IMR-90 (cell line): Measurements from ENCODE around the gene PERM1.

Experiments
- CEBPB ChIP-seq: IDR thresholded peaks from 2 replicates; pipeline ENCODE4 v1.6.1; 2012; ENCODE audit warnings: low read depth, low read length, improper control_type of control experiment
- CTCF ChIP-seq: conservative IDR thresholded peaks from 2 replicates; pipeline ENCODE4 v1.5.1; 2012; ENCODE audit warnings: mild to moderate bottlenecking, low read depth, low read length, improper control_type of control experiment
- FOS ChIP-seq: fragments of 150-350 bp; IDR thresholded peaks from 2 replicates; pipeline ENCODE4 v1.6.1; 2016; ENCODE audit warnings: low read depth, low read length
- MXI1 ChIP-seq: IDR thresholded peaks from 2 replicates; pipeline ENCODE4 v1.6.1; 2012; ENCODE audit warnings: low read depth, mild to moderate bottlenecking, low read length, moderate library complexity, borderline replicate concordance
- POLR2A ChIP-seq: IDR thresholded peaks from 2 replicates; pipeline ENCODE4 v1.6.1; 2012; ENCODE audit warnings: mild to moderate bottlenecking, low read depth, low read length
- SMC3 ChIP-seq: fragments of 150-350 bp; IDR thresholded peaks from 2 replicates; pipeline ENCODE4 v1.6.1; 2016; ENCODE audit warnings: low read depth, mild to moderate bottlenecking, antibody characterized with exemption, low read length, moderate library complexity

DNA sequence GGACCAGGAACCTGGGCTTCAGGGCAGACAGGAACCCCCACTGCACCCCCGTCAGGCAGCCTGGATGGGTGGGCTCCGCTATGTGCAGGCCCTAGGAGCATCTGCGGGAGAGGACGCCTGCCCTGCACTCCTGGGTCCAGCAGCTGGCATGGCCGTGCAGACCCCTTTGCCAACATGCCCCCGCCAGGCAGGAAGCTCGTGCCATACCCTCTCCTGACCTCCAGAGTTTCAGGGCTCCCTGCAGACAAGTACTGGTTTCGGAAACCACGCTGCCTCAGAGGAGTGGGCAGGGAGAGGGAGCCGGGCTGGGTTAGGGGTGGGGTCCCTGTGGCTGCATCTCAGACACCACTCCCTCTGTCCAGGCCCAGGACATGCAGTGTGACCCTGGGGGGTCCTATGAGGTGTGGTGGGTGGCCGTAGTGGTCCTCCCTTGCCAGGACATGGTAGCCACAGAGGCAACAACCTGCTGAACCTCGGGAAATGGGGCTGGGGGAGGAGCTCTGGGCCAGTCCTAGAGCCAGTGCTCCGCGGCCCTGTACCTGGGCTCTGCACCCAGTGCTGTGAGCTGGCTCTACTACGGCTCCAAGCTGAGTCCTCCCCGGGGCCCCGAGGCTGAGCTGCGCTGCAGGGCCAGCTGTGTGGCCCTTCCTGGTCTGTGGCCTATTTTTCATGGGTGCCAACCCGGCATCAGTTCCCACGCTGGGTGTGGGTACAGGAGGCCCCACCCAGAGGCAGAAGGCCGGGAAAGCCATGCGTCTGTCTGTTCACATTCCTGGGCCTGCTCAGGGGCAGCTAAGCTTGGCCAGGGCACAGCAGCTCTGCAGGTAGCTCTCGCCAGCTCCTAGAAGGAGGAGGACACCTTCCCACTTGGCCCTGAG, 14.2 kb downstream of the PERM1 start:
- TF ChIP-seq FOS: no peak
- no peak for TF ChIP-seq SMC3
- no peak for TF ChIP-seq POLR2A
- no peak for TF ChIP-seq CEBPB
- no peak for TF ChIP-seq CTCF
- TF ChIP-seq MXI1: no peak
